HFFc6 (cell line): ENCODE measurements around the gene DIP2B. TPM values are rescaled to one million over a fixed set of nuclear protein-coding genes. Genes with fewer than 3 reads are reported as not detected.
A peak's percentile ranks its signal among the peaks of the same experiment; 100 is the strongest.

Source experiments
- DNase-seq: peaks from one replicate; pipeline ENCODE4 v3.0.0-alpha.2; 2018
- H3K27ac Mint-ChIP-seq: 2 replicates; pipeline ENCODE4 v1.8.0; 2020; ENCODE audit warnings: mild to moderate bottlenecking, mixed read lengths
- H3K27me3 Mint-ChIP-seq: 2 replicates; pipeline ENCODE4 v1.8.0; 2021; ENCODE audit warnings: mild to moderate bottlenecking, moderate library complexity, mixed read lengths; ENCODE audit not compliant: insufficient read depth
- H3K36me3 Mint-ChIP-seq: 2 replicates; pipeline ENCODE4 v1.8.0; 2021; ENCODE audit warnings: low read depth, mixed read lengths
- H3K4me1 Mint-ChIP-seq: 2 replicates; pipeline ENCODE4 v1.8.0; 2020; ENCODE audit warnings: low read depth, mixed read lengths
- H3K4me3 Mint-ChIP-seq: 2 replicates; pipeline ENCODE4 v1.8.0; 2020; ENCODE audit warnings: mild to moderate bottlenecking, moderate library complexity, mixed read lengths
- H3K9me3 Mint-ChIP-seq: 2 replicates; pipeline ENCODE4 v1.8.0; 2020; ENCODE audit warnings: mild to moderate bottlenecking, mixed read lengths
- total RNA-seq, 6 experiments: library from RNA; stranded (reverse); fragmentation: NEBNext Ultra II Directional; extraction: Animal tissue kit (Norgen Biotek cat#: 25700); gene quantifications; 2 replicates in 1 of 6; 3 replicates in 5 of 6; pipeline ENCODE4 v1.2.3, GENCODE V29; 2021
- TF ChIP-seq, protein P1 (sequence below): fragments of 200-600 bp; sonication (generic); IDR thresholded peaks from 2 replicates; pipeline ENCODE4 v1.5.0; 2021; ENCODE audit warnings: antibody characterized with exemption, mild to moderate bottlenecking

DIP2B gene
- total RNA-seq, 6 experiments from 2014 or later = 17.4 to 24.7 (median 20.6) TPM

DNA sequence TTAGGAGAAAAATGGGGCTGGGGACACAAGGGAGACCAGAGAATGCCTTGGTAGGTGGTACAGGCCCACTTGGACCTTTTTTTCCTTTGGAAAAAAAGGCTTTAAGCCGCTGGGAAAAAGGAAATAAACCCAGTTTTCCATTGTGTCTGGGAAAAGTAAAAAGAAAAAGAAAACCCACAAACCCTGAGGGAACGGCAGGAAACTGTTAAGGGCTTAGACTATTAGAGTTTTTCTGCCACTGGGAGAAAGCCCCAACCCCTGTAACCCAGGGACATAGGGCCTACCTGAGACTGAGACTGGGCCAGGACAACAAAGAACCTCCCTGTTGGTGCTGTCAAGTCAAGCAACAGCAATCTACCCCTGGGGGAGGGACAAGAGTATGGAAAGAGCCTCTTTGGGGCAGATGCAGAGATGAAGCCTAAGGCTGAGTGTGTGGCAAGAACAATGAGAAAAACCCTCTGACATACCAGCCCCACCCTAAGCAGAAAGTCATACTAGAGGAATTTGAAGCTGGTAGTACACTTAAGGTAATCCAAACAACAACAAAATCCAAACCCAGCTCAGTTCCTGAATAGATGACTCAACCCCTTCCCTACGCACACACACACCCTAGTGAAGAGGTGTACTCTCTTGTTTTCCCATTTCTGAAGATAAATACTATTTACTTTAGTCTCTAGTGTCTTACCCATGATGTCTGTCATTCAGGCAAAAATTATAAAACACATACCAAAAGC, 281.9 kb downstream of the DIP2B start:
- H3K4me1 Mint-ChIP-seq = peaks cover 77% of the 10 kb centered on the region

DNA sequence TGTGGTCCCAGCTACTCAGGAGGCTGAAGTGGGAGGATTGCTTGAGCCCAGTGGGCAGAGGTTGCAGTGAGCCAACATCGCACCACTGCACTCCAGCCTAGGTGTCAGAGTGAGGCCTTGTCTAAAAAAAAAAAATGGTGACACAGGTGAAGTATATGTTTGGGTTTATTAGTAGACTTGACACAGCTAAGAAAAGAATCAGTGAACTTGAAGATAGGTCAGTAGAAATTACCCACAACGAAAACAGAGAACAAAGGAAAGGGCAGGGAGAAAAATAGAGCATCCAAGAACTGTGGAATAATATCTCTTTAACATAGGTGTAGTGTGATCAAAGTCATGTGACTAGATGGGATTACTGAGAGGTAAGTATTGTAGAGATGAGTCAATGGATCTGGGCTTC, 282.8 kb downstream of the DIP2B start:
- DNase-seq = no peak

More for the DNA sequence above, 281.9 kb downstream of the DIP2B start:
- Mint-ChIP-seq H3K27me3 (peaks cover 3% of the 10 kb centered on the region), H3K27ac (peak overlapping the region; percentile 99), H3K36me3 (peaks cover 33% of the 10 kb centered on the region), H3K4me3 (peak overlapping the region; percentile 80), H3K9me3 (peaks cover 13% of the 10 kb centered on the region)
- peak; percentile 96 for DNase-seq
- TF ChIP-seq, protein P1, sequence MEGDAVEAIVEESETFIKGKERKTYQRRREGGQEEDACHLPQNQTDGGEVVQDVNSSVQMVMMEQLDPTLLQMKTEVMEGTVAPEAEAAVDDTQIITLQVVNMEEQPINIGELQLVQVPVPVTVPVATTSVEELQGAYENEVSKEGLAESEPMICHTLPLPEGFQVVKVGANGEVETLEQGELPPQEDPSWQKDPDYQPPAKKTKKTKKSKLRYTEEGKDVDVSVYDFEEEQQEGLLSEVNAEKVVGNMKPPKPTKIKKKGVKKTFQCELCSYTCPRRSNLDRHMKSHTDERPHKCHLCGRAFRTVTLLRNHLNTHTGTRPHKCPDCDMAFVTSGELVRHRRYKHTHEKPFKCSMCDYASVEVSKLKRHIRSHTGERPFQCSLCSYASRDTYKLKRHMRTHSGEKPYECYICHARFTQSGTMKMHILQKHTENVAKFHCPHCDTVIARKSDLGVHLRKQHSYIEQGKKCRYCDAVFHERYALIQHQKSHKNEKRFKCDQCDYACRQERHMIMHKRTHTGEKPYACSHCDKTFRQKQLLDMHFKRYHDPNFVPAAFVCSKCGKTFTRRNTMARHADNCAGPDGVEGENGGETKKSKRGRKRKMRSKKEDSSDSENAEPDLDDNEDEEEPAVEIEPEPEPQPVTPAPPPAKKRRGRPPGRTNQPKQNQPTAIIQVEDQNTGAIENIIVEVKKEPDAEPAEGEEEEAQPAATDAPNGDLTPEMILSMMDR = no peak

DNA sequence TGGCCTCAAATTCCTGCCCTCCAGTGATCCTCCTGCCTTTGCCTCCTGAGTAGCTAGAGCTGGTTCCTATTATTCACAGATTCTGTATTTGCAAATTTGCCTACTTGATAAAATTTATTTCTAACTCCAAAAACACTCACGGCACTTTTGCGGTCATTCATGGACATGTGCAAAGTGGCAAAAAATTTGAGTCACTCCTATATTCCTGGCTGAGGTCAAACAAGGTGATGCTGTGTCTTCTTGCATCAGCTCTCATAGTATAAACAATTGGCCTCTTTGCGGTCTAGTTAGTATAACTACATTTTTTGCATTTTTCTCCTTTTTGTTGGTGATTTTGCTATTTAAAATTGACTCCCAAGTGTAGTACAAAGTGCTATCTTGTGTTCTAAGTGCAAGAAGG, 283.8 kb downstream of the DIP2B start:
- Mint-ChIP-seq H3K27ac (peak overlapping the region; percentile 90), H3K27me3 (peaks cover 3% of the 10 kb centered on the region), H3K4me3 (peak overlapping the region; percentile 62), H3K4me1 (peaks cover 77% of the 10 kb centered on the region), H3K36me3 (peaks cover 33% of the 10 kb centered on the region), H3K9me3 (peaks cover 13% of the 10 kb centered on the region)
- DNase-seq = peak; percentile 97
- TF ChIP-seq, protein P1 = no peak

More for the DNA sequence above, 282.8 kb downstream of the DIP2B start:
- Mint-ChIP-seq H3K27ac (peak overlapping the region; percentile 36), H3K9me3 (peaks cover 13% of the 10 kb centered on the region), H3K36me3 (peaks cover 33% of the 10 kb centered on the region), H3K4me3 (no peak overlapping the region; the same call in 1 of the 2 replicates), H3K4me1 (peaks cover 77% of the 10 kb centered on the region), H3K27me3 (peaks cover 3% of the 10 kb centered on the region)
- TF ChIP-seq, protein P1 = no peak

DNA sequence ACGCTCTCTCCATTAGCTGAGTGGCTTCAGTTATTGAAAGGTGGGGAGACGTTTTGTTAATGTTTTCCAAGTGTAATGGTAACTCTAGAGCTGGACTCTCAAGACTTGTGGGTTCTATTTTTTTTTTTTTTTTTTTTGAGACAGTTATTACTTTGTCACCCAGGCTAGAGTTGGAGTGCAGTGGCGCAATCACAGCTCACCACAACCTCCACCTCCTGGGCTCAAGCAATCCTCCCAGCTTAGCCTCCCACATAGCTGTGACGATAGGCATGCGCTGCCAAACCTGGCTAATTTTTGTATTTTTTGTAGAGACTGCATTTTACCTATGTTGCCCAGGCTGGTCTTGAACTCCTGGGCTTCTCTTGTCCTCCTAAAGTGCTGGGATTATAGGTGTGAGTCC, 285.3 kb downstream of the DIP2B start:
- H3K27ac Mint-ChIP-seq = no peak overlapping the region
- H3K36me3 Mint-ChIP-seq = peaks cover 31% of the 10 kb centered on the region
- H3K27me3 Mint-ChIP-seq = peaks cover 3% of the 10 kb centered on the region
- H3K9me3 Mint-ChIP-seq = peaks cover 13% of the 10 kb centered on the region
- peaks cover 66% of the 10 kb centered on the region for H3K4me1 Mint-ChIP-seq
- TF ChIP-seq, protein P1 = no peak
- DNase-seq = no peak
- H3K4me3 Mint-ChIP-seq = no peak overlapping the region

Other genes with a start within 250 kb of the DIP2B start
- 100 to 1,000 TPM; 259 to 335 (median 298) TPM for gene LIMA1, start 221.5 kb upstream of the DIP2B start, total RNA-seq
- not detected for gene FAM186A, start 108.4 kb upstream of the DIP2B start, total RNA-seq
- 10 to 100 TPM; 51.3 to 59.6 (median 57.2) TPM for gene LARP4, start 104.1 kb upstream of the DIP2B start, total RNA-seq